Ovary (tissue), 3 donors: ENCODE measurements around the gene STX5.

Experiments
- EP300 ChIP-seq: sonication (generic); formaldehyde crosslinking; IDR thresholded peaks from one replicate; pipeline ENCODE4 v1.6.1; 2017; ENCODE audit warnings: antibody characterized with exemption
- TF ChIP-seq, protein P1 (sequence below), 3 donors: fragments of 450-650 bp in 2 of 3; fragments of 200-600 bp in 1 of 3; IDR thresholded peaks; one replicate each; pipeline versions ENCODE4 v1.5.1 to v1.8.0; 2016 to 2022; ENCODE audit warnings: antibody characterized with exemption in 3 of 3, mild to moderate bottlenecking in 1 of 3
- donor health status: DM: no; HTN: no; CAD: no.

- TF ChIP-seq, protein P1, sequence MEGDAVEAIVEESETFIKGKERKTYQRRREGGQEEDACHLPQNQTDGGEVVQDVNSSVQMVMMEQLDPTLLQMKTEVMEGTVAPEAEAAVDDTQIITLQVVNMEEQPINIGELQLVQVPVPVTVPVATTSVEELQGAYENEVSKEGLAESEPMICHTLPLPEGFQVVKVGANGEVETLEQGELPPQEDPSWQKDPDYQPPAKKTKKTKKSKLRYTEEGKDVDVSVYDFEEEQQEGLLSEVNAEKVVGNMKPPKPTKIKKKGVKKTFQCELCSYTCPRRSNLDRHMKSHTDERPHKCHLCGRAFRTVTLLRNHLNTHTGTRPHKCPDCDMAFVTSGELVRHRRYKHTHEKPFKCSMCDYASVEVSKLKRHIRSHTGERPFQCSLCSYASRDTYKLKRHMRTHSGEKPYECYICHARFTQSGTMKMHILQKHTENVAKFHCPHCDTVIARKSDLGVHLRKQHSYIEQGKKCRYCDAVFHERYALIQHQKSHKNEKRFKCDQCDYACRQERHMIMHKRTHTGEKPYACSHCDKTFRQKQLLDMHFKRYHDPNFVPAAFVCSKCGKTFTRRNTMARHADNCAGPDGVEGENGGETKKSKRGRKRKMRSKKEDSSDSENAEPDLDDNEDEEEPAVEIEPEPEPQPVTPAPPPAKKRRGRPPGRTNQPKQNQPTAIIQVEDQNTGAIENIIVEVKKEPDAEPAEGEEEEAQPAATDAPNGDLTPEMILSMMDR (IDR thresholded peaks at IDR 0.05): no peak
- no peak for TF ChIP-seq EP300
Observed at GRCh38 chr11:62774407-62774806, 57.4 kb downstream of the STX5 start.
